Sigmoid colon (tissue), 4 donors: ENCODE results near the gene LTK.

Experiments
- POLR2A ChIP-seq, 2 donors: fragments of 450-650 bp; IDR thresholded peaks; one replicate each; pipeline ENCODE4 v1.6.1; 2016; ENCODE audit warnings: antibody characterized with exemption in 2 of 2, mild to moderate bottlenecking in 2 of 2, moderate library complexity in 2 of 2
- POLR2AphosphoS5 ChIP-seq, 4 donors: sonication (generic); formaldehyde crosslinking; IDR thresholded peaks; one replicate each; pipeline ENCODE4 v1.6.1; 2017; ENCODE audit warnings: antibody characterized with exemption in 4 of 4

GRCh38 chr15:41546851-41547786 lies 33.5 kb upstream of the LTK start:
- TF ChIP-seq POLR2AphosphoS5 (IDR thresholded peaks at IDR 0.05) (no peak), POLR2A (IDR thresholded peaks at IDR 0.05) (no peak)
